ENCODE measurements around the gene PAFAH2.

DNA sequence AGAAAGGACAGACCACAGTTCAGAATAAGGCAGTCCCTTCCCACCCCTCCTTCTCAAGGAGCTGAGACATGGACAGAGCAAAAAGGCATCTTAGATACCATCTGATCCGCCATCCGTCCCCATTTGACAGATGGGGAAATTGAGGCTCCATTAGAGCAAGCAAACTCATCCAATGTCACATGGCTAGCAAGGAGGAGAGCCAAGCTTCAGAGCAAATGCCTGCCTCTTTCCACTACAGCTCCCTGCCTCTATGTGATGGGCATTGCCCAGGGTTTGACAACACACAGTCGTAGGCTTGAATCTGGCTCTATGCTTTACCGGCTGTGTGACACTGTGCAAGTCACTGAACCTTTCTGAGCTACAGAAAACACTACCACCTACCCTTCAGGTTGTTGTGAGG lies 44.1 kb upstream of the PAFAH2 start:
- TF ChIP-seq, protein P1, sequence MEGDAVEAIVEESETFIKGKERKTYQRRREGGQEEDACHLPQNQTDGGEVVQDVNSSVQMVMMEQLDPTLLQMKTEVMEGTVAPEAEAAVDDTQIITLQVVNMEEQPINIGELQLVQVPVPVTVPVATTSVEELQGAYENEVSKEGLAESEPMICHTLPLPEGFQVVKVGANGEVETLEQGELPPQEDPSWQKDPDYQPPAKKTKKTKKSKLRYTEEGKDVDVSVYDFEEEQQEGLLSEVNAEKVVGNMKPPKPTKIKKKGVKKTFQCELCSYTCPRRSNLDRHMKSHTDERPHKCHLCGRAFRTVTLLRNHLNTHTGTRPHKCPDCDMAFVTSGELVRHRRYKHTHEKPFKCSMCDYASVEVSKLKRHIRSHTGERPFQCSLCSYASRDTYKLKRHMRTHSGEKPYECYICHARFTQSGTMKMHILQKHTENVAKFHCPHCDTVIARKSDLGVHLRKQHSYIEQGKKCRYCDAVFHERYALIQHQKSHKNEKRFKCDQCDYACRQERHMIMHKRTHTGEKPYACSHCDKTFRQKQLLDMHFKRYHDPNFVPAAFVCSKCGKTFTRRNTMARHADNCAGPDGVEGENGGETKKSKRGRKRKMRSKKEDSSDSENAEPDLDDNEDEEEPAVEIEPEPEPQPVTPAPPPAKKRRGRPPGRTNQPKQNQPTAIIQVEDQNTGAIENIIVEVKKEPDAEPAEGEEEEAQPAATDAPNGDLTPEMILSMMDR (IDR thresholded peaks at IDR 0.05; ENCODE audit: low read depth, low read length, missing input control) = no peak
- TF ChIP-seq, protein P2, sequence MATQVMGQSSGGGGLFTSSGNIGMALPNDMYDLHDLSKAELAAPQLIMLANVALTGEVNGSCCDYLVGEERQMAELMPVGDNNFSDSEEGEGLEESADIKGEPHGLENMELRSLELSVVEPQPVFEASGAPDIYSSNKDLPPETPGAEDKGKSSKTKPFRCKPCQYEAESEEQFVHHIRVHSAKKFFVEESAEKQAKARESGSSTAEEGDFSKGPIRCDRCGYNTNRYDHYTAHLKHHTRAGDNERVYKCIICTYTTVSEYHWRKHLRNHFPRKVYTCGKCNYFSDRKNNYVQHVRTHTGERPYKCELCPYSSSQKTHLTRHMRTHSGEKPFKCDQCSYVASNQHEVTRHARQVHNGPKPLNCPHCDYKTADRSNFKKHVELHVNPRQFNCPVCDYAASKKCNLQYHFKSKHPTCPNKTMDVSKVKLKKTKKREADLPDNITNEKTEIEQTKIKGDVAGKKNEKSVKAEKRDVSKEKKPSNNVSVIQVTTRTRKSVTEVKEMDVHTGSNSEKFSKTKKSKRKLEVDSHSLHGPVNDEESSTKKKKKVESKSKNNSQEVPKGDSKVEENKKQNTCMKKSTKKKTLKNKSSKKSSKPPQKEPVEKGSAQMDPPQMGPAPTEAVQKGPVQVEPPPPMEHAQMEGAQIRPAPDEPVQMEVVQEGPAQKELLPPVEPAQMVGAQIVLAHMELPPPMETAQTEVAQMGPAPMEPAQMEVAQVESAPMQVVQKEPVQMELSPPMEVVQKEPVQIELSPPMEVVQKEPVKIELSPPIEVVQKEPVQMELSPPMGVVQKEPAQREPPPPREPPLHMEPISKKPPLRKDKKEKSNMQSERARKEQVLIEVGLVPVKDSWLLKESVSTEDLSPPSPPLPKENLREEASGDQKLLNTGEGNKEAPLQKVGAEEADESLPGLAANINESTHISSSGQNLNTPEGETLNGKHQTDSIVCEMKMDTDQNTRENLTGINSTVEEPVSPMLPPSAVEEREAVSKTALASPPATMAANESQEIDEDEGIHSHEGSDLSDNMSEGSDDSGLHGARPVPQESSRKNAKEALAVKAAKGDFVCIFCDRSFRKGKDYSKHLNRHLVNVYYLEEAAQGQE (IDR thresholded peaks at IDR 0.05) = no peak
- TF ChIP-seq TAF1 (conservative IDR thresholded peaks at IDR 0.05) (no peak), FOXA1 (IDR thresholded peaks at IDR 0.05) (no peak), HNF4A (conservative IDR thresholded peaks at IDR 0.05) (no peak), GABPA (IDR thresholded peaks at IDR 0.05 in 1 of 2, conservative IDR thresholded peaks at IDR 0.05 in 1 of 2) (no peak), JUND (IDR thresholded peaks at IDR 0.05) (no peak)

All from liver (tissue), 3 donors.